Liver (tissue), 9 donors: Measurements from ENCODE around the gene RAB3GAP2. TPM values are rescaled to one million over a fixed set of nuclear protein-coding genes. Genes with fewer than 3 reads are reported as not detected.
"Not testable (repeated sequence)": the region's sequence is repeated elsewhere in the genome, so short reads cannot be mapped to it uniquely, and the experiment has no call there.

Source experiments
- DNase-seq: peaks from one replicate; pipeline ENCODE4 v3.0.0-alpha.2; 2017; ENCODE audit warnings: low spot score
- H3K27ac ChIP-seq, 2 donors: one replicate each; pipeline ENCODE4 v1.7.0; 2013; ENCODE audit warnings: inconsistent platforms in 2 of 2, low read length in 2 of 2, control low read depth in 1 of 2, low read depth in 1 of 2, mild to moderate bottlenecking in 1 of 2
- H3K27me3 ChIP-seq, 4 donors: one replicate each; pipeline versions ENCODE4 v1.6.1 to v1.7.0; 2013; ENCODE audit warnings: low read length in 3 of 4, inconsistent platforms in 1 of 4, mild to moderate bottlenecking in 1 of 4, moderate library complexity in 1 of 4; ENCODE audit not compliant: control insufficient read depth in 4 of 4, insufficient read depth in 4 of 4
- H3K36me3 ChIP-seq, 4 donors: one replicate each; pipeline versions ENCODE4 v1.6.1 to v1.7.0; 2013; ENCODE audit warnings: low read length in 3 of 4, mild to moderate bottlenecking in 3 of 4, low read depth in 1 of 4, moderate library complexity in 1 of 4; ENCODE audit not compliant: control insufficient read depth in 4 of 4, insufficient read depth in 3 of 4
- H3K4me1 ChIP-seq, 4 donors: one replicate each; pipeline versions ENCODE4 v1.6.1 to v1.7.0; 2013; ENCODE audit warnings: low read length in 3 of 4, mild to moderate bottlenecking in 3 of 4, moderate library complexity in 1 of 4; ENCODE audit not compliant: control insufficient read depth in 4 of 4, insufficient read depth in 4 of 4
- H3K4me3 ChIP-seq, 3 donors: one replicate each; pipeline versions ENCODE4 v1.6.1 to v1.7.0; 2013; ENCODE audit warnings: low read length in 3 of 3, control low read depth in 1 of 3, low read depth in 1 of 3, mild to moderate bottlenecking in 1 of 3
- H3K9ac ChIP-seq, 2 donors: one replicate each; pipeline ENCODE4 v1.7.0; 2013; ENCODE audit warnings: low read length in 2 of 2, mild to moderate bottlenecking in 2 of 2, moderate library complexity in 2 of 2, control low read depth in 1 of 2, low read depth in 1 of 2
- H3K9me3 ChIP-seq, 4 donors: one replicate each; pipeline versions ENCODE4 v1.6.1 to v1.7.0; 2013; ENCODE audit warnings: low read length in 3 of 4; ENCODE audit not compliant: control insufficient read depth in 4 of 4
- ATF3 ChIP-seq: IDR thresholded peaks from 2 replicates; pipeline ENCODE4 v1.6.1; 2016; ENCODE audit warnings: antibody characterized with exemption
- CTCF ChIP-seq: fragments of 150-350 bp; IDR thresholded peaks from 2 replicates; pipeline ENCODE4 v1.5.1; 2017; ENCODE audit warnings: improper control_type of control experiment, low read depth, low read length; ENCODE audit not compliant: missing input control
- EGR1 ChIP-seq, 2 donors: IDR thresholded peaks; 2 replicates each; pipeline ENCODE4 v1.6.1; 2016 to 2018; ENCODE audit warnings: antibody characterized with exemption in 2 of 2, low read depth in 2 of 2
- FOXA1 ChIP-seq: IDR thresholded peaks from 2 replicates; pipeline ENCODE4 v1.6.1; 2016; ENCODE audit warnings: antibody characterized with exemption
- FOXA2 ChIP-seq: IDR thresholded peaks from 2 replicates; pipeline ENCODE4 v1.6.1; 2016; ENCODE audit warnings: antibody characterized with exemption
- GABPA ChIP-seq, 2 donors: IDR thresholded peaks in 1 of 2; conservative IDR thresholded peaks in 1 of 2; 2 replicates each; pipeline ENCODE4 v1.6.1; 2016; ENCODE audit warnings: antibody characterized with exemption in 2 of 2, mild to moderate bottlenecking in 1 of 2, moderate library complexity in 1 of 2
- HNF4A ChIP-seq, 2 donors: conservative IDR thresholded peaks; 2 replicates each; pipeline ENCODE4 v1.6.1; 2016; ENCODE audit warnings: antibody characterized with exemption in 2 of 2, mild to moderate bottlenecking in 2 of 2
- HNF4G ChIP-seq: IDR thresholded peaks from 2 replicates; pipeline ENCODE4 v1.6.1; 2016; ENCODE audit warnings: antibody characterized with exemption
- JUND ChIP-seq, 2 donors: IDR thresholded peaks; 2 replicates each; pipeline ENCODE4 v1.6.1; 2016; ENCODE audit warnings: antibody characterized with exemption in 2 of 2
- RAD21 ChIP-seq, 2 donors: IDR thresholded peaks; 2 replicates each; pipeline ENCODE4 v1.6.1; 2016; ENCODE audit warnings: antibody characterized with exemption in 2 of 2, mild to moderate bottlenecking in 2 of 2
- REST ChIP-seq: IDR thresholded peaks from 2 replicates; pipeline ENCODE4 v1.6.1; 2016; ENCODE audit warnings: antibody characterized with exemption, mild to moderate bottlenecking
- RXRA ChIP-seq, 2 donors: IDR thresholded peaks; 2 replicates each; pipeline ENCODE4 v1.6.1; 2017 to 2018; ENCODE audit warnings: antibody characterized with exemption in 2 of 2, mild to moderate bottlenecking in 1 of 2
- TAF1 ChIP-seq: conservative IDR thresholded peaks from 2 replicates; pipeline ENCODE4 v1.6.1; 2016; ENCODE audit warnings: antibody characterized with exemption, mild to moderate bottlenecking
- YY1 ChIP-seq: IDR thresholded peaks from 2 replicates; pipeline ENCODE4 v1.6.1; 2016; ENCODE audit warnings: antibody characterized with exemption, mild to moderate bottlenecking
- ZBTB33 ChIP-seq: IDR thresholded peaks from 2 replicates; pipeline ENCODE4 v1.6.1; 2016; ENCODE audit warnings: antibody characterized with exemption
- WGBS: extraction: QIAGEN DNeasy Blood & Tissue Kit; methylation state at CpG from one replicate; pipeline ENCODE4 v1.1.7; 2013; 5-methylcytosine and 5-hydroxymethylcytosine counted together
- polyA plus RNA-seq, 2 donors: library from polyadenylated mRNA; stranded (reverse) in 1 of 2; unstranded in 1 of 2; fragments of 200-250 nt in 1 of 2; fragments of >200 nt in 1 of 2; fragmentation: Nextera tagmentation in 1 of 2; extraction: Ambion mirVana in 1 of 2; gene quantifications; one replicate each; pipeline versions ENCODE4 v1.2.1 to v1.2.3, GENCODE V29; 2013 to 2015
- total RNA-seq, 2 donors: library from RNA; depleted of rRNA; stranded (reverse); fragments of >200 nt; gene quantifications; one replicate each; pipeline ENCODE4 v1.2.3, GENCODE V29; 2014
- donor health status: healthy.
- donor health status: healthy.
- donor health status: healthy.
- donor health status: healthy.
- donor health status: healthy.

The RAB3GAP2 gene
- total and polyA plus RNA-seq, 4 donors = 5.3 to 24.0 (median 11.4) TPM

GRCh38 chr1:220255204-220255603 lies 17.0 kb downstream of the RAB3GAP2 start:
- H3K27ac ChIP-seq = no peak overlapping the region
- TF ChIP-seq HNF4A (conservative IDR thresholded peaks at IDR 0.05) (no peak), RAD21 (IDR thresholded peaks at IDR 0.05) (no peak), JUND (IDR thresholded peaks at IDR 0.05) (no peak), TAF1 (no peak), ZBTB33 (no peak), GABPA (IDR thresholded peaks at IDR 0.05 in 1 of 2, conservative IDR thresholded peaks at IDR 0.05 in 1 of 2) (no peak), YY1 (no peak), HNF4G (no peak), EGR1 (IDR thresholded peaks at IDR 0.05; ENCODE audit: low read depth in 2 of 2) (no peak), CTCF (no peak), FOXA2 (no peak)
- H3K27me3 ChIP-seq = no peaks in the 10 kb centered on the region
- no peaks in the 10 kb centered on the region for H3K9me3 ChIP-seq
- peaks cover 4 to 12% (median 7%) of the 10 kb centered on the region in 4 donors for H3K36me3 ChIP-seq
- peaks cover 0 to 1% (median 0%) of the 10 kb centered on the region in 4 donors for H3K4me1 ChIP-seq
- no peak overlapping the region for H3K4me3 ChIP-seq
- no peak overlapping the region for H3K9ac ChIP-seq
- no peak for DNase-seq
- WGBS = 97% methylated on average over 1 of the region's 1 CpG

- not testable (repeated sequence) for H3K27ac ChIP-seq, H3K9ac ChIP-seq, H3K4me1 ChIP-seq, H3K4me3 ChIP-seq, DNase-seq, H3K9me3 ChIP-seq, H3K27me3 ChIP-seq
- H3K36me3 ChIP-seq = peaks cover 4 to 16% (median 8%) of the 10 kb centered on the region in 4 donors
- WGBS = 99% methylated on average over 12 of the region's 12 CpGs
These were observed 19.0 kb downstream of the RAB3GAP2 start for GRCh38 chr1:220253290-220253689.

- DNase-seq = no peak
- TF ChIP-seq ATF3 = no peak
- TF ChIP-seq REST = no peak
- TF ChIP-seq FOXA1 = no peak
- TF ChIP-seq RXRA (IDR thresholded peaks at IDR 0.05) = no peak
- TF ChIP-seq EGR1 (IDR thresholded peaks at IDR 0.05; ENCODE audit: low read depth in 2 of 2) = no peak
- TF ChIP-seq GABPA (IDR thresholded peaks at IDR 0.05 in 1 of 2, conservative IDR thresholded peaks at IDR 0.05 in 1 of 2) = no peak
- no peak for TF ChIP-seq HNF4A (conservative IDR thresholded peaks at IDR 0.05)
- TF ChIP-seq TAF1 = no peak
- Histone ChIP-seq H3K9ac (no peak overlapping the region), H3K4me3 (no peak overlapping the region), H3K4me1 (no peaks in the 10 kb centered on the region), H3K27me3 (no peaks in the 10 kb centered on the region), H3K36me3 (peaks cover 4 to 16% (median 8%) of the 10 kb centered on the region in 4 donors), H3K9me3 (peaks cover 0 to 8% (median 4%) of the 10 kb centered on the region in 4 donors), H3K27ac (no peak overlapping the region)
These were observed 21.0 kb downstream of the RAB3GAP2 start for GRCh38 chr1:220251272-220251671.
